Vagina (tissue), 2 donors: Measurements from ENCODE around the gene SLC5A6. TPM values are rescaled to one million over a fixed set of nuclear protein-coding genes. Genes with fewer than 3 reads are reported as not detected.

Experiments
- DNase-seq, 2 donors: peaks; one replicate each; pipeline ENCODE4 v3.0.0-alpha.2; 2017; ENCODE audit errors: extremely low spot score in 2 of 2
- H3K27ac ChIP-seq: fragments of 200-600 bp; sonication (generic); one replicate; pipeline ENCODE4 v1.5.1; 2019
- H3K27me3 ChIP-seq: fragments of 200-600 bp; sonication (generic); one replicate; pipeline ENCODE4 v1.5.1; 2019
- H3K36me3 ChIP-seq, 2 donors: fragments of 200-600 bp; sonication (generic); one replicate each; pipeline ENCODE4 v1.5.1; 2017 to 2019
- H3K4me1 ChIP-seq: fragments of 200-600 bp; sonication (generic); one replicate; pipeline ENCODE4 v1.5.1; 2019
- H3K4me3 ChIP-seq, 2 donors: fragments of 200-600 bp; sonication (generic); 1 replicate in 1 of 2; 2 replicates in 1 of 2; pipeline ENCODE4 v1.5.1; 2016 to 2019
- H3K9me3 ChIP-seq: fragments of 200-600 bp; sonication (generic); one replicate; pipeline ENCODE4 v1.5.1; 2019
- POLR2A ChIP-seq, 2 donors: fragments of 450-650 bp; IDR thresholded peaks; one replicate each; pipeline ENCODE4 v1.6.1; 2017; ENCODE audit warnings: antibody characterized with exemption in 2 of 2, mild to moderate bottlenecking in 2 of 2, moderate library complexity in 2 of 2
- POLR2AphosphoS5 ChIP-seq, 2 donors: sonication (generic); formaldehyde crosslinking; IDR thresholded peaks; one replicate each; pipeline ENCODE4 v1.9.0; 2017; ENCODE audit warnings: antibody characterized with exemption in 2 of 2, mild to moderate bottlenecking in 2 of 2, low read depth in 1 of 2; ENCODE audit not compliant: insufficient read depth in 1 of 2
- intact Hi-C: fragments of 100-400 bp; cut with DNase I; formaldehyde crosslinking; loops from one replicate; pipeline ENCODE4 v1.15.1; 2023
- total RNA-seq: library from RNA; depleted of rRNA; stranded (reverse); fragments of >200 nt; gene quantifications from one replicate; pipeline ENCODE4 v1.2.3, GENCODE V29; 2016
- TF ChIP-seq, protein P1 (sequence below), 3 experiments: fragments of 450-650 bp in 2 of 3; fragments of 200-600 bp in 1 of 3; sonication (generic) in 1 of 3; IDR thresholded peaks; one replicate each; pipeline ENCODE4 v1.5.1; 2017 to 2019; ENCODE audit warnings: antibody characterized with exemption in 3 of 3, mild to moderate bottlenecking in 2 of 3, moderate library complexity in 2 of 3

Gene SLC5A6
- total RNA-seq, 1 donor from 2014 or later = 37.3 TPM

DNA sequence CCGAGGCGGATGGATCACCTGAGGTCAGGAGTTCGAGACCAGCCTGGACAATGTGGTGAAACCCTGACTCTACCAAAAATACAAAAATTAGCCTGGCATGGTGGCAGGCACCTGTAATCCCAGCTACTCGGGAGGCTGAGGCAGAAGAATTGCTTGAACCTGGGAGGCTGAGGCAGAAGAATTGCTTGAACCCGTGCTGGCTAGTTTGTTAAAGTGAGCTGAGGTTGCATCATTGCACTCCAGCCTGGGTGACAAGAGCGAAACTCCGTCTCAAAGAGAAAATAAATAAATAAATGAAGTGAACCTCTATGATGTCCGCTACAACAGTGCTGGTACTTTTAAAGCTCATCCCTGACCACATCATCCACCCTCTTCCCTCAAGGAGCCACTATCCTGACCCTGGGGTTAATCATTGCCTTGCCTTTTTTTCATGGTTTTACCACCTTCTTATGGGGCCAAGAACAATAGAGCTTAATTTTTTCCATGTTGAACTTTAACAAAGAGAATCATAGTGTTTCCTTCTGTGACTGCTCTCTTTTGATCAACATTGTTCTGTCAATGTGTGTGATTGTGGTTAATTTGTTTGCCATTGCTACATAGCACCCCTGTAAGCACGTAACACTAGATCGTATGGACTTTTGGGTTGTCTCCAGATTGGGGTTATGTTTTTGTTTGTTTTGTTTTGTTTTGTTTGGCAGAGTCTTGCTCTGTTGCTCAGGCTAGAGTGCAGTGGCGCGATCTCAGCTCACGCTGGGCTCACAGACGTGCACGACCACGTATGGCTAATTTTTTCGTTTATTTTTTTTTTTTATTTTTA lies 17.3 kb downstream of the SLC5A6 start:
- intact Hi-C loops = loop anchor here (5.0 kb wide), 1 partner anchor 92 kb away; no protein-coding TSS in a partner anchor
- H3K9me3 ChIP-seq = no peaks in the 10 kb centered on the region
- no peaks in the 10 kb centered on the region for H3K27me3 ChIP-seq
- no peaks in the 10 kb centered on the region for H3K4me1 ChIP-seq
- H3K27ac ChIP-seq = no peak overlapping the region
- H3K4me3 ChIP-seq = no peak overlapping the region
- no peak for DNase-seq
- no peak for TF ChIP-seq POLR2AphosphoS5 (IDR thresholded peaks at IDR 0.05; ENCODE audit: insufficient read depth in 1 of 2, low read depth in 1 of 2)
- TF ChIP-seq, protein P1, sequence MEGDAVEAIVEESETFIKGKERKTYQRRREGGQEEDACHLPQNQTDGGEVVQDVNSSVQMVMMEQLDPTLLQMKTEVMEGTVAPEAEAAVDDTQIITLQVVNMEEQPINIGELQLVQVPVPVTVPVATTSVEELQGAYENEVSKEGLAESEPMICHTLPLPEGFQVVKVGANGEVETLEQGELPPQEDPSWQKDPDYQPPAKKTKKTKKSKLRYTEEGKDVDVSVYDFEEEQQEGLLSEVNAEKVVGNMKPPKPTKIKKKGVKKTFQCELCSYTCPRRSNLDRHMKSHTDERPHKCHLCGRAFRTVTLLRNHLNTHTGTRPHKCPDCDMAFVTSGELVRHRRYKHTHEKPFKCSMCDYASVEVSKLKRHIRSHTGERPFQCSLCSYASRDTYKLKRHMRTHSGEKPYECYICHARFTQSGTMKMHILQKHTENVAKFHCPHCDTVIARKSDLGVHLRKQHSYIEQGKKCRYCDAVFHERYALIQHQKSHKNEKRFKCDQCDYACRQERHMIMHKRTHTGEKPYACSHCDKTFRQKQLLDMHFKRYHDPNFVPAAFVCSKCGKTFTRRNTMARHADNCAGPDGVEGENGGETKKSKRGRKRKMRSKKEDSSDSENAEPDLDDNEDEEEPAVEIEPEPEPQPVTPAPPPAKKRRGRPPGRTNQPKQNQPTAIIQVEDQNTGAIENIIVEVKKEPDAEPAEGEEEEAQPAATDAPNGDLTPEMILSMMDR (IDR thresholded peaks at IDR 0.05) = no peak
- TF ChIP-seq POLR2A (IDR thresholded peaks at IDR 0.05) = no peak
- no peaks in the 10 kb centered on the region for H3K36me3 ChIP-seq

DNA sequence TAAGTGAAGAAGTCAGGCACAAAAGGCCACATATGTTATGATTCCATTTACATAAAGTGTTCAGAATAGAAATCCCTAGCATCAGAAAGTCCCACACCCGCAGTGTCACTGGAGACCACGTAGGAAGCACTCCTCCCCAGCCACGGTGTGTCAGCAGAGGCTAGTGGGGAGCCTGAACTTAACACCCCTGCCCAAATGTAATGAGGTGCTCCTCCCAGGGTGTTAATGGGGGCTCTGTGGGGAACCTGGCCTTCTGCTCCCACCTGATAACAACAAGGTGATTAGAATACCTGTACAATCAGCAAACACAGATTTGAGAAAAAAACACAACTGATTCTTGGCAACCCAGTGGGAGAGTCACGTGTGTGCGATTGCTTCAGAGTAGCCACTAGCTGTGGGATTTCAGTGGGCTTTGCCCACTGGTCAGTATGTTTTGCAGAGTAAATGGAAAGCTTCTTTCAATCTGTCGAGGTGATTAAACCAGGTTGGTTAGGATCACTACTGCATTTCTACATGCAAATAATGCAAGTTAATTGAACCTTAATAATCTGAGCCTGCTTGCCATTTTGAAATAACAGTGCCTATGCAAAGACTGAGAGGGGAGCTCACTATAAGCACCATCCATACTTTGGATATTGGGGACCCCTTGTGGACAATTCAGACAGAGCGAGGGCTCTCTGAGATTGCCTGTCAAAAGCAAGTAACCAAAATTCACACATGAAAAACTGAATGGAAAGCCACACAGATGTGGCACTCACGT lies 20.8 kb downstream of the SLC5A6 start:
- intact Hi-C loops = loop anchor here (5.0 kb wide), 1 partner anchor 89 kb away; no protein-coding TSS in a partner anchor
- H3K9me3 ChIP-seq = no peaks in the 10 kb centered on the region
- no peaks in the 10 kb centered on the region for H3K36me3 ChIP-seq
- no peaks in the 10 kb centered on the region for H3K27me3 ChIP-seq
- TF ChIP-seq, protein P1 (IDR thresholded peaks at IDR 0.05) = peak; percentile 34 to 70 (median 38)
- no peak for TF ChIP-seq POLR2AphosphoS5 (IDR thresholded peaks at IDR 0.05; ENCODE audit: insufficient read depth in 1 of 2, low read depth in 1 of 2)
- DNase-seq = no peak
- no peak overlapping the region for H3K4me3 ChIP-seq
- H3K4me1 ChIP-seq = peaks cover 4% of the 10 kb centered on the region
- H3K27ac ChIP-seq = no peak overlapping the region

DNA sequence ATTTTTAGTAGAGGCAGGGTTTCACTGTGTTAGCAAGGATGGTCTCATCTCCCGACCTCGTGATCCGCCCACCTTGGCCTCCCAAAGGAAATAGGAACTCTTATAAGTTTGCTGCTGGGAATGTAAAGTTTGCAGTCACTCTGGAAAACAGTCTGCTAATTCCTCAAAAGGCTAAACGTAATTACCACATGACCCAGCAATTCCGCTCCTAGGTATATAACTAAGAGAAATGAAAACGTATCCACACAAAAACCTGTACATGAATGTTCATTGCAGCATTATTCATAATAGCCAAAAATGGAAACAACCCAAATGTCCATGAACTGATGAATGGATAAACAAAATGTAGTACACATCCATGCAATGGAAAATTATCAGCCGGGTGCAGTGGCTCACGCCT lies 22.1 kb downstream of the SLC5A6 start:
- intact Hi-C loops = loop anchor here (5.0 kb wide), 2 partner anchors 58 to 88 kb away; partner anchors contain the start of gene PREB
- H3K27ac ChIP-seq = no peak overlapping the region
- TF ChIP-seq, protein P1 (IDR thresholded peaks at IDR 0.05) = no peak
- no peak for TF ChIP-seq POLR2AphosphoS5 (IDR thresholded peaks at IDR 0.05; ENCODE audit: insufficient read depth in 1 of 2, low read depth in 1 of 2)
- TF ChIP-seq POLR2A (IDR thresholded peaks at IDR 0.05) = no peak
- H3K36me3 ChIP-seq = no peaks in the 10 kb centered on the region
- H3K9me3 ChIP-seq = no peaks in the 10 kb centered on the region
- peaks cover 6% of the 10 kb centered on the region for H3K4me1 ChIP-seq
- no peak for DNase-seq
- no peak overlapping the region for H3K4me3 ChIP-seq
- no peaks in the 10 kb centered on the region for H3K27me3 ChIP-seq

DNA sequence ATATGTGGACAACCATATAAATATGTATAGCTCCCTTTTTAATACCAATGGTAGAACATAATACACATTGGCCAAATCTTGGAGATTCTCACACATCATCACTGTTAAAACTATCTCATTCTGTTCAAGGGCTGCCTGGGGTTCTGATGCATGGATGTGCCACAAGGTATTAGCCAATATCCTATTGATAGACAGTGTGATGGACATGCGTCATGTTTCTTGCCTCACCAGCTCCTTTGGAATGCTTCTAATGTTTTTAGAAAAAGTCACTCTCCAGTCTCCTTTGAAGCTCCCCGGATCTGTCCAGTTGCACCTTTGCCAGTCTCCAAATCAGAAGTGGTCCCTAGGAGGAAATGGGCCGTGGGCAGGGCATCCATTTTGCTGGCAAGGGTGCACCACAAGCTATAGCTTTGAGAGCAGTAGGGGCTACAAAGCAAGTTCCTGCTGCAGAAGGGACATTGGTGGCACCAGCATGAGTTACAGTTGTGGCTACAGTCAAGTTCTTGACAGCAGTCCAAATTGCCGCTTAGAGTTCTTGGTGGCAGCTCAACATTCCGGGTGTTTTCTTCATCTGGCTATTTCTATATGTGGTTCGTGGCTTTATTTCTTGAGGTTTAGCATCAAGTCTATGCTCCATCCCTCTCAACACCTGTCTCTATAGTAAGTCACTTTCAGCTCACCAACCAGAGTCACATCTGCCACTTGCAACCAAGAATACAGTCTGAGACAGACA lies 25.3 kb downstream of the SLC5A6 start:
- TF ChIP-seq POLR2AphosphoS5 (IDR thresholded peaks at IDR 0.05; ENCODE audit: insufficient read depth in 1 of 2, low read depth in 1 of 2) (no peak), POLR2A (IDR thresholded peaks at IDR 0.05) (no peak)
- TF ChIP-seq, protein P1 (IDR thresholded peaks at IDR 0.05) = no peak
- no peak for DNase-seq
- H3K27me3 ChIP-seq = no peaks in the 10 kb centered on the region
- intact Hi-C loops = loop anchor here (5.0 kb wide), 1 partner anchor 54 kb away; the partner anchor contains the start of gene PREB
- H3K4me3 ChIP-seq = no peak overlapping the region
- H3K36me3 ChIP-seq = no peaks in the 10 kb centered on the region
- no peaks in the 10 kb centered on the region for H3K9me3 ChIP-seq
- peaks cover 6% of the 10 kb centered on the region for H3K4me1 ChIP-seq
- peak overlapping the region; percentile 68 for H3K27ac ChIP-seq
